Measurements from ENCODE around the gene CELF5. TPM values are rescaled to one million over a fixed set of nuclear protein-coding genes. Genes with fewer than 3 reads are reported as not detected.

The CELF5 gene
- total RNA-seq, 1 experiment from 2014 or later: 2.5 TPM

DNA sequence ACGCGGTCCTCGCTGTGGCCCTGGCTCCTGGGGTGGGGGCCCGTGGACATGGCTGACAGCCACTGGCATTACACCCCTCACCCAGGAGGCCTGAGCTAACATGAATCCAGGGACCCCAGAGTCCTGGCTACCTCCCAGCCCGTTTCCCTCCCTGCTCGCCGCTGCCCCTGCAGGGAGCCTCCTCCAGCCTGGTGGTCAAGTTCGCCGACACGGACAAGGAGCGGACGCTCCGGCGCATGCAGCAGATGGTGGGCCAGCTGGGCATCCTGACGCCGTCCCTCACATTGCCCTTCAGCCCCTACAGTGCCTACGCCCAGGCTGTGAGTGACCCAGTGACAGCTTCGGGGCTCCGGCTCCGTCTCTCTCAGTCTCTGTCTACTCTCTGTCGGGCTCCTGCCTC is 56.6 kb downstream of the CELF5 start:
- RAD21 ChIA-PET (ENCODE audit: low non-redundant PET in 1 of 2, low total read pairs in 2 of 2, uncharacterized antibody in 2 of 2, unreplicated experiment in 2 of 2): no interaction called here
- POLR2A ChIA-PET: no interaction called here
- Histone ChIP-seq H3K27me3 (ENCODE audit: insufficient read depth, low read length) (no peaks in the 10 kb centered on the region), H3K9me3 (ENCODE audit: control insufficient read depth in 1 of 2, insufficient read depth in 1 of 2, low read depth in 1 of 2, low read length in 2 of 2) (no peaks in the 10 kb centered on the region), H3K27ac (ENCODE audit: low read depth, low read length) (no peak overlapping the region), H3K4me3 (replicated peaks in 1 of 2; ENCODE audit: low read depth in 1 of 2, low read length in 2 of 2) (no peak overlapping the region), H3K9ac (ENCODE audit: low read length) (no peak overlapping the region), H3K36me3 (ENCODE audit: control insufficient read depth in 1 of 2, insufficient read depth in 2 of 2, low read length in 2 of 2) (no peaks in the 10 kb centered on the region), H2AFZ (ENCODE audit: low read depth, low read length, poor library complexity, severe bottlenecking) (no peak overlapping the region), H3K79me2 (ENCODE audit: insufficient read depth, low read length) (no peaks in the 10 kb centered on the region), H3K9me2 (ENCODE audit: insufficient read depth) (no peaks in the 10 kb centered on the region), H4K20me1 (ENCODE audit: insufficient read depth) (no peaks in the 10 kb centered on the region), H3K4me2 (ENCODE audit: low read length) (no peak overlapping the region), H3K4me1 (ENCODE audit: control insufficient read depth in 1 of 2, insufficient read depth in 2 of 2, low read length in 2 of 2) (peaks cover 13 to 35% of the 10 kb centered on the region in 2 experiments)
- CTCF ChIA-PET: interaction anchor here (0.6 kb wide), 1 partner anchor 99 kb away, joined by 7 read pairs; no protein-coding TSS in a partner anchor
- ATAC-seq (no peak), DNase-seq (ENCODE audit: low read depth, low spot score) (no peak)
- TF ChIP-seq ZFX (IDR thresholded peaks at IDR 0.05): no peak
- no peak for TF ChIP-seq EGR1 (IDR thresholded peaks at IDR 0.05; ENCODE audit: low read depth)
- TF ChIP-seq ZNF274 (IDR thresholded peaks at IDR 0.05; ENCODE audit: low read depth, low read length): no peak
- no peak for TF ChIP-seq CBX3 (IDR thresholded peaks at IDR 0.05; ENCODE audit: low read depth)
- TF ChIP-seq JUND (IDR thresholded peaks at IDR 0.05): no peak
- TF ChIP-seq YY1 (IDR thresholded peaks at IDR 0.05; ENCODE audit: extremely low read depth, insufficient replicate concordance, low read depth, low read length): no peak
- TF ChIP-seq, protein P1, sequence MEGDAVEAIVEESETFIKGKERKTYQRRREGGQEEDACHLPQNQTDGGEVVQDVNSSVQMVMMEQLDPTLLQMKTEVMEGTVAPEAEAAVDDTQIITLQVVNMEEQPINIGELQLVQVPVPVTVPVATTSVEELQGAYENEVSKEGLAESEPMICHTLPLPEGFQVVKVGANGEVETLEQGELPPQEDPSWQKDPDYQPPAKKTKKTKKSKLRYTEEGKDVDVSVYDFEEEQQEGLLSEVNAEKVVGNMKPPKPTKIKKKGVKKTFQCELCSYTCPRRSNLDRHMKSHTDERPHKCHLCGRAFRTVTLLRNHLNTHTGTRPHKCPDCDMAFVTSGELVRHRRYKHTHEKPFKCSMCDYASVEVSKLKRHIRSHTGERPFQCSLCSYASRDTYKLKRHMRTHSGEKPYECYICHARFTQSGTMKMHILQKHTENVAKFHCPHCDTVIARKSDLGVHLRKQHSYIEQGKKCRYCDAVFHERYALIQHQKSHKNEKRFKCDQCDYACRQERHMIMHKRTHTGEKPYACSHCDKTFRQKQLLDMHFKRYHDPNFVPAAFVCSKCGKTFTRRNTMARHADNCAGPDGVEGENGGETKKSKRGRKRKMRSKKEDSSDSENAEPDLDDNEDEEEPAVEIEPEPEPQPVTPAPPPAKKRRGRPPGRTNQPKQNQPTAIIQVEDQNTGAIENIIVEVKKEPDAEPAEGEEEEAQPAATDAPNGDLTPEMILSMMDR (IDR thresholded peaks at IDR 0.05 in 2 of 3, conservative IDR thresholded peaks at IDR 0.05 in 1 of 3; ENCODE audit: borderline replicate concordance in 1 of 3, insufficient read depth in 1 of 3, low read depth in 2 of 3, low read length in 2 of 3): peak in 1 of 3 experiments; percentile 13; a peak in 1 of 6 replicates
- intact Hi-C loops (cut with micrococcal nuclease): no loop called here
- BruUV-seq (replicated peaks): no TSS peak

DNA sequence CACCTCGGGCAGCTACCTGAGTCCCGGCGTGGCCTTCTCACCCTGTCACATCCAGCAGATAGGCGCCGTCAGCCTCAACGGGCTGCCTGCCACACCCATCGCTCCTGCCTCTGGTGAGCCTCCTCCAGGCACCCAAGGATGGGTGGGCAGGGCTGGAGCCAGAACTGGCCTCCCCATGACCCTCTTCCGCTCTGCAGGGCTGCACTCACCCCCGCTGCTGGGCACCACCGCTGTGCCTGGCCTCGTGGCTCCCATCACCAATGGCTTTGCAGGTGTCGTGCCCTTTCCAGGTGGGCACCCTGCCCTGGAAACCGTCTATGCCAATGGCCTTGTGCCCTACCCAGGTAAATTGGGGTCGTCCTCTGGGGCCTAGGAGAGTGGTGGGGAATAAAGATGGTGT is 57.7 kb downstream of the CELF5 start:
- ChIA-PET CTCF (no interaction called here), POLR2A (no interaction called here), RAD21 (ENCODE audit: low non-redundant PET in 1 of 2, low total read pairs in 2 of 2, uncharacterized antibody in 2 of 2, unreplicated experiment in 2 of 2) (no interaction called here)
- no peak overlapping the region for H3K27ac ChIP-seq (ENCODE audit: low read depth, low read length)
- H3K4me1 ChIP-seq (ENCODE audit: control insufficient read depth in 1 of 2, insufficient read depth in 2 of 2, low read length in 2 of 2): peaks cover 11 to 29% of the 10 kb centered on the region in 2 experiments
- BruUV-seq (replicated peaks): no TSS peak
- no peaks in the 10 kb centered on the region for H3K27me3 ChIP-seq (ENCODE audit: insufficient read depth, low read length)
- H3K9me3 ChIP-seq (ENCODE audit: control insufficient read depth in 1 of 2, insufficient read depth in 1 of 2, low read depth in 1 of 2, low read length in 2 of 2): no peaks in the 10 kb centered on the region
- no peaks in the 10 kb centered on the region for H4K20me1 ChIP-seq (ENCODE audit: insufficient read depth)
- no peaks in the 10 kb centered on the region for H3K9me2 ChIP-seq (ENCODE audit: insufficient read depth)
- no peak overlapping the region for H3K4me3 ChIP-seq (replicated peaks in 1 of 2; ENCODE audit: low read depth in 1 of 2, low read length in 2 of 2)
- H3K4me2 ChIP-seq (ENCODE audit: low read length): no peak overlapping the region
- no peaks in the 10 kb centered on the region for H3K79me2 ChIP-seq (ENCODE audit: insufficient read depth, low read length)
- no peaks in the 10 kb centered on the region for H3K36me3 ChIP-seq (ENCODE audit: control insufficient read depth in 1 of 2, insufficient read depth in 2 of 2, low read length in 2 of 2)
- no peak for ATAC-seq
- no peak overlapping the region for H3K9ac ChIP-seq (ENCODE audit: low read length)
- no peak overlapping the region for H2AFZ ChIP-seq (ENCODE audit: low read depth, low read length, poor library complexity, severe bottlenecking)
- intact Hi-C loops (cut with micrococcal nuclease): no loop called here
- no peak for DNase-seq (ENCODE audit: low read depth, low spot score)
- no peak for TF ChIP-seq ZFX (IDR thresholded peaks at IDR 0.05)
- TF ChIP-seq SRF (IDR thresholded peaks at IDR 0.05; ENCODE audit: low read depth): no peak
- no peak for TF ChIP-seq EGR1 (IDR thresholded peaks at IDR 0.05; ENCODE audit: low read depth)
- TF ChIP-seq POLR2A (IDR thresholded peaks at IDR 0.05; ENCODE audit: borderline replicate concordance, extremely low read depth, insufficient read depth, insufficient read length): no peak
- TF ChIP-seq ELF1 (IDR thresholded peaks at IDR 0.05; ENCODE audit: borderline replicate concordance, low read depth): no peak
- TF ChIP-seq, protein P2, sequence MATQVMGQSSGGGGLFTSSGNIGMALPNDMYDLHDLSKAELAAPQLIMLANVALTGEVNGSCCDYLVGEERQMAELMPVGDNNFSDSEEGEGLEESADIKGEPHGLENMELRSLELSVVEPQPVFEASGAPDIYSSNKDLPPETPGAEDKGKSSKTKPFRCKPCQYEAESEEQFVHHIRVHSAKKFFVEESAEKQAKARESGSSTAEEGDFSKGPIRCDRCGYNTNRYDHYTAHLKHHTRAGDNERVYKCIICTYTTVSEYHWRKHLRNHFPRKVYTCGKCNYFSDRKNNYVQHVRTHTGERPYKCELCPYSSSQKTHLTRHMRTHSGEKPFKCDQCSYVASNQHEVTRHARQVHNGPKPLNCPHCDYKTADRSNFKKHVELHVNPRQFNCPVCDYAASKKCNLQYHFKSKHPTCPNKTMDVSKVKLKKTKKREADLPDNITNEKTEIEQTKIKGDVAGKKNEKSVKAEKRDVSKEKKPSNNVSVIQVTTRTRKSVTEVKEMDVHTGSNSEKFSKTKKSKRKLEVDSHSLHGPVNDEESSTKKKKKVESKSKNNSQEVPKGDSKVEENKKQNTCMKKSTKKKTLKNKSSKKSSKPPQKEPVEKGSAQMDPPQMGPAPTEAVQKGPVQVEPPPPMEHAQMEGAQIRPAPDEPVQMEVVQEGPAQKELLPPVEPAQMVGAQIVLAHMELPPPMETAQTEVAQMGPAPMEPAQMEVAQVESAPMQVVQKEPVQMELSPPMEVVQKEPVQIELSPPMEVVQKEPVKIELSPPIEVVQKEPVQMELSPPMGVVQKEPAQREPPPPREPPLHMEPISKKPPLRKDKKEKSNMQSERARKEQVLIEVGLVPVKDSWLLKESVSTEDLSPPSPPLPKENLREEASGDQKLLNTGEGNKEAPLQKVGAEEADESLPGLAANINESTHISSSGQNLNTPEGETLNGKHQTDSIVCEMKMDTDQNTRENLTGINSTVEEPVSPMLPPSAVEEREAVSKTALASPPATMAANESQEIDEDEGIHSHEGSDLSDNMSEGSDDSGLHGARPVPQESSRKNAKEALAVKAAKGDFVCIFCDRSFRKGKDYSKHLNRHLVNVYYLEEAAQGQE (IDR thresholded peaks at IDR 0.05; ENCODE audit: low read depth): no peak
- TF ChIP-seq, protein P1 (IDR thresholded peaks at IDR 0.05 in 2 of 3, conservative IDR thresholded peaks at IDR 0.05 in 1 of 3; ENCODE audit: borderline replicate concordance in 1 of 3, insufficient read depth in 1 of 3, low read depth in 2 of 3, low read length in 2 of 3): no peak
- no peak for TF ChIP-seq CEBPB (IDR thresholded peaks at IDR 0.05; ENCODE audit: low read depth)

Measured in HCT116 (cell line).